Measurements from ENCODE around the gene CABP1. TPM values are rescaled to one million over a fixed set of nuclear protein-coding genes. Genes with fewer than 3 reads are reported as not detected.

Gene CABP1
- total and polyA plus RNA-seq, 2 donors (not counting 1 experiment from before 2014, with no cell fraction given): not detected

DNA sequence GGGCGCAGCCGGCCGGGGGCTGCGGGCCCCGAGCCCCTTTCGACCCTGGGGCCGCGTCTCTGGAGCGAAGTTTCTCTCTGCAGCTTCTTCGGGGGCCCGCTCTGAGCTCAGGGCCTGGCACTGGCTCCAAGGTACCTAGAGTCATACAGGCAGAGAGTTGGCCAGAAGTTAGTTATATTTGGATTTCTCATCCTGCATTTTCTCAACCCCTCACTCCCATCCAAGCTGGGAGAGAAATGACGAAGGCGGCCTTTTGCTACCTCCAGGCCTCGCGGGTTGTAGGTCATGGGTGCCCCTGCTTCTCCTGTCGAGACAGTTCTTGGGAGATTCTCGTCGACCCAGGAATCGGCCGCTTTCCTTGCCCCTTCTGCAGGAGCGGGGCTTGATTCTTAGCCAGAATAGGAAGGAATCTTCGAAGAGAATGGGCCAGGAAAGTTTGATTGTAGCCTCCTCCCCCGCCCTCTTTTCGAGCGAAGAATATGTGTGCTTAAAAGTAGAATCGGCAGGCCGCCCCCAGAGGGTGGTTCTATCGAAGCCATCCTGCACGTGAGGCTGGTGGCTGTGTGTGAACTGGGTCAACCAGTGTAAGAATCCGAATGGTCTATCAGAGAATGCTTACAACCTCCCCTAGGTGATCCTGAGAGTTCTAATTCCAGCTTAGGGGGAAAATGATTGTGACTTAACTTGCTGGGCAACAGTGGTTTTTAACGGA, 47.3 kb downstream of the CABP1 start:
- Mint-ChIP-seq H3K4me1 (peaks cover 49% of the 10 kb centered on the region), H3K4me3 (peak overlapping the region; percentile 88), H3K27me3 (no peaks in the 10 kb centered on the region), H3K27ac (peak overlapping the region; percentile 59), H3K9me3 (ENCODE audit: insufficient read depth) (no peaks in the 10 kb centered on the region)
- Histone ChIP-seq H3K4me1 (ENCODE audit: control insufficient read depth in 2 of 2, insufficient read depth in 2 of 2, low read length in 2 of 2) (peaks cover 41 to 46% of the 10 kb centered on the region in 2 donors), H3K27me3 (replicated peaks in 1 of 4; ENCODE audit: control extremely low read depth in 1 of 4, control insufficient read depth in 3 of 4, insufficient read depth in 4 of 4, low read length in 3 of 4) (no peaks in the 10 kb centered on the region), H3K79me2 (ENCODE audit: control insufficient read depth, insufficient read depth, low read length) (peaks cover 57% of the 10 kb centered on the region), H3K36me3 (replicated peaks in 1 of 2; ENCODE audit: control extremely low read depth in 1 of 2, control insufficient read depth in 1 of 2, extremely low read depth in 1 of 2, insufficient read depth in 2 of 2, low read length in 1 of 2) (peaks cover 0 to 3% of the 10 kb centered on the region in 2 experiments), H4K20me1 (ENCODE audit: control insufficient read depth, insufficient read depth, low read length, poor library complexity, severe bottlenecking) (peaks cover 49% of the 10 kb centered on the region), H3K9ac (ENCODE audit: low read length) (peak overlapping the region; percentile 77), H3K27ac (ENCODE audit: low read length in 2 of 2) (peak overlapping the region in 1 of 2 donors; percentile 87), H3K4me3 (ENCODE audit: control extremely low read depth in 1 of 5, extremely low read depth in 1 of 5, insufficient read depth in 1 of 5, low read depth in 2 of 5, low read length in 4 of 5) (peak overlapping the region; percentile 71 to 91 (median 79)), H3K9me3 (ENCODE audit: control extremely low read depth in 1 of 3, control insufficient read depth in 2 of 3, insufficient read depth in 1 of 3, low read length in 2 of 3) (peaks cover 0 to 6% (median 2%) of the 10 kb centered on the region in 3 donors), H3K4me2 (replicated peaks; ENCODE audit: low read depth, low read length, poor library complexity, severe bottlenecking) (peak overlapping the region; percentile 84), H2AFZ (ENCODE audit: insufficient read depth, low read depth, low read length, poor library complexity, severe bottlenecking) (peak overlapping the region; percentile 91)
- no peak for TF ChIP-seq EZH2 (IDR thresholded peaks at IDR 0.05; ENCODE audit: borderline replicate concordance, insufficient read depth, low read depth, low read length, poor library complexity, severe bottlenecking)
- TF ChIP-seq, protein P1, sequence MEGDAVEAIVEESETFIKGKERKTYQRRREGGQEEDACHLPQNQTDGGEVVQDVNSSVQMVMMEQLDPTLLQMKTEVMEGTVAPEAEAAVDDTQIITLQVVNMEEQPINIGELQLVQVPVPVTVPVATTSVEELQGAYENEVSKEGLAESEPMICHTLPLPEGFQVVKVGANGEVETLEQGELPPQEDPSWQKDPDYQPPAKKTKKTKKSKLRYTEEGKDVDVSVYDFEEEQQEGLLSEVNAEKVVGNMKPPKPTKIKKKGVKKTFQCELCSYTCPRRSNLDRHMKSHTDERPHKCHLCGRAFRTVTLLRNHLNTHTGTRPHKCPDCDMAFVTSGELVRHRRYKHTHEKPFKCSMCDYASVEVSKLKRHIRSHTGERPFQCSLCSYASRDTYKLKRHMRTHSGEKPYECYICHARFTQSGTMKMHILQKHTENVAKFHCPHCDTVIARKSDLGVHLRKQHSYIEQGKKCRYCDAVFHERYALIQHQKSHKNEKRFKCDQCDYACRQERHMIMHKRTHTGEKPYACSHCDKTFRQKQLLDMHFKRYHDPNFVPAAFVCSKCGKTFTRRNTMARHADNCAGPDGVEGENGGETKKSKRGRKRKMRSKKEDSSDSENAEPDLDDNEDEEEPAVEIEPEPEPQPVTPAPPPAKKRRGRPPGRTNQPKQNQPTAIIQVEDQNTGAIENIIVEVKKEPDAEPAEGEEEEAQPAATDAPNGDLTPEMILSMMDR (IDR thresholded peaks at IDR 0.05): no peak
- ATAC-seq (ENCODE audit: low read depth): no peak
- intact Hi-C loops (cut with micrococcal nuclease): loop anchor here (1.0 to 10.0 kb wide), 5 partner anchors 153 to 1200 kb away; partner anchors contain the start of genes C12orf43, COX6A1, PSMD9 and RNF10
- POLR2A ChIA-PET: no interaction called here
- WGBS (ENCODE audit: insufficient coverage): 2% methylated on average over 23 of the region's 31 CpGs
- peak; percentile 45 for DNase-seq
- CTCF ChIA-PET: interaction anchor here (0.7 to 8.9 kb wide), 12 partner anchors 9 to 284 kb away, joined by 3 to 121 read pairs (median 4); partner anchors contain the start of gene POP5

All from B cell (primary cell).